IPS-11a (cell line): ENCODE results near the gene ACER2.
"Not testable (repeated sequence)": the region's sequence is repeated elsewhere in the genome, so short reads cannot be mapped to it uniquely, and the experiment has no call there.

Experiments used
- H3K4me3 ChIP-seq: one replicate; pipeline ENCODE4 v1.5.1; 2013; ENCODE audit warnings: low read depth, low read length, control low read depth

The ACER2 gene

DNA sequence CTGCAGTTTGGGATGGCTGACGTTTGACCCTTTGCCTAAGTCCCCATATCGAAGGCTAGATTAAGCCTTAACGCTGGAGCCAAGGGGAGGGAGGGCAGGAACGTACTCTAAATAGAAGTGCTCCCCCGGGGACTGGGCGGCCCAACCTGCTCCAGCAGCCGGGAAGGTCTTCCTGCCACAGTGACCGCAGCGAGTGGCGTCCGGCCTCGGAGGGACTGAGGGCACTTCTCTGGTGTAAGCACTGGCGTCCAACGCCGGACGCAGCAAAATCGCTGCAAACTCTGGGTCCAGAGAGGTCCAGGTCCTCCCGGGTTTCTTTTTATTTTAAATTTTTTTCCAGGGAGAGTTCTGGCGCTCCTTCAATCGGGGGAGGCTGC lies 505 bp upstream of the ACER2 start:
- H3K4me3 ChIP-seq: no peak overlapping the region

DNA sequence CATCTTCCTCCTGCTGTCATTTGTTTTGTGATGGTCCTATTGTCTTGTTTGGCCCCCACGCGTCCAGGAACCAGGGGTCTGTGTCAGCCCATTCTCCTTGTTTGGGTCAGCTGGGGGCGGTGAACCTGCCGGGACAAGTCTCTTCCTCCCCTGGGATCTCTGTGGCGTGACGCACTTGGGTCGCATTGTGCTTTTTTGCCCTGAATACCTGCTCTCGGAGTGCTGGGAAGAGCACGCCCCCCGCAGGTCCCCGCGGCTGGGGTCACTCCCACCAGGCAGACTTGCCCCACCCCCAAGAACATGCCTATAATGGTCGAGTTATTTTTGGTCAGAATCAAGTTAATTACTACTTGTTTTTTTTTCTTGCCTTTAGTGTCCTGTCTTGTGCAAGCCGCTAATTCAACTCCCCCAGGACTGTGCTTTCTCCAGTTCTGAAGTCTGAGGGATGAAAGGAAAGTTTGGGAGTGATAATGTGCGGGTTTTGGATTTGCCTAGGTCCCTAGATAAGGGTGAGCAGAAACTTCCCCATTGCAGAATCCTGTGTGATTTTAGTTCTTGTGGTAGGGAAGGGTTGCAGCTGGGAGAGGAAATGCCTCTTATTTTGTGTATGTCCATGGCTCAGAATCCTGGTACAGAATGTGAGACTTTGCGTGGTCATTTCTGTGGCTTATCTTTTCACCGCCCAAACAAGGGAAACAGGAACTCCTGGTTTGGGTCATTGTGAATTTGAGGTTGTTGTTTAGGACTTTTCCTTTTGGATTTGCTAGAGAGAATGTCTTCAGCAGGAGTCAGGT lies 789 bp downstream of the ACER2 start:
- H3K4me3 ChIP-seq: peak overlapping the region; percentile 79

- no peak overlapping the region for H3K4me3 ChIP-seq
Measured at GRCh38 chr9:19410195-19410503, 1.3 kb downstream of the ACER2 start.

DNA sequence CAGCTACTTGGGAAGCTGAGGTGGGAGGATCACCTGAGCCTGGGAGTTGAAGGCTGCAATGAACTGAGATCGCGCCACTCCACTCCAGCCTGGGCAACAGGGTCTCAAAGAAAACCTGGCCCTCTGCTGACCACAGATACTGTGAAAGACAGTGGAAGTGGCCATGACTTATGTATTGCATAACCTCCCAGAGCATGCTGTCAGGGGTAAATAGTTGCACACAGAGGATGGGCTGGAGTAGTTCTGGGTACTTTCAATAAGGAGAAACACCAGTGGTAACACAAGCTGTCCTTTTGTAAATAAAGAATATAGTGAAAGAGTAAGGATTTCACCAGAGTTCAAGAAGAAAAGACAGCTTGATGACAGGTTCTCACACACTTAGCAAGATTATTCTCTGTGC lies 1.8 kb downstream of the ACER2 start:
- H3K4me3 ChIP-seq: no peak overlapping the region

DNA sequence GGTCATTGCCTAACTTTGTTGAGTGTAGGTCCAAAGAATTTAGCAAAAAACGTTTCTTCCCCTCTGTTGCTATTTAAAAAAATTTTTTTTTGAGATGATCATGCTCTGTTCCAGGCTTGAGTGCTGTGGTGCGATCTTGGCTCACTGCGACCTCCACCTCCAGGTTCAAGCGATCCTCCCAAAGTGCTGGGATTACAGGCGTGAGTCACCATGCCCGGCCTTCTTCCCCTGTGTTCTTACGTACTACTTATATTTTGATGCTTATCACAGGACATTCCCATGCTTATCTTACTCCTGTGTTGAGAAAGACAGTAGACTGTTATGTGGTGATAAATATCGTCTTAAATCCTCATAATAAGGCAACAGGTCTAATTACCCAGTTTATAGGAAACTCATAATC lies 2.5 kb downstream of the ACER2 start:
- H3K4me3 ChIP-seq: no peak overlapping the region

- not testable (repeated sequence) for H3K4me3 ChIP-seq
Measured at GRCh38 chr9:19413456-19413855, 4.6 kb downstream of the ACER2 start.

- H3K4me3 ChIP-seq: no peak overlapping the region
Measured at GRCh38 chr9:19416143-19416542, 7.3 kb downstream of the ACER2 start.

DNA sequence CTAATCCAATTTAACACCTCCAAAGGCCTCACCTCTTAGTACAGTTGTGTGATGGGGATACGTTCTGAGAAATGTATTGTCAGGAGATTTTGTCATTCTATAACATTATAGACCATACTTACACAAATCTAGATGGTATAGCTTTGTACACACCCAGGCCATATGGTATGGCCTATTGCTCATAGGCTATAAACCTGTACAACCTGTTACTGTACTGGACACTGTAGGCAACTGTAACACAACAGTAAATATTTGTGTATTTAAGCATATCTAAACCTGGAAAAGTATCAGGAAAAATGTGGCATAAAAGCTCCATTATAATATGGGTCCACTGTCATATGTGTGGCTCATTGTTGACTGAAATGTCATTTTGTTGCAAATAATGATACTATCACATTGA lies 12.1 kb downstream of the ACER2 start:
- no peak overlapping the region for H3K4me3 ChIP-seq

- H3K4me3 ChIP-seq: no peak overlapping the region
Measured at GRCh38 chr9:19423163-19423562, 14.4 kb downstream of the ACER2 start.

DNA sequence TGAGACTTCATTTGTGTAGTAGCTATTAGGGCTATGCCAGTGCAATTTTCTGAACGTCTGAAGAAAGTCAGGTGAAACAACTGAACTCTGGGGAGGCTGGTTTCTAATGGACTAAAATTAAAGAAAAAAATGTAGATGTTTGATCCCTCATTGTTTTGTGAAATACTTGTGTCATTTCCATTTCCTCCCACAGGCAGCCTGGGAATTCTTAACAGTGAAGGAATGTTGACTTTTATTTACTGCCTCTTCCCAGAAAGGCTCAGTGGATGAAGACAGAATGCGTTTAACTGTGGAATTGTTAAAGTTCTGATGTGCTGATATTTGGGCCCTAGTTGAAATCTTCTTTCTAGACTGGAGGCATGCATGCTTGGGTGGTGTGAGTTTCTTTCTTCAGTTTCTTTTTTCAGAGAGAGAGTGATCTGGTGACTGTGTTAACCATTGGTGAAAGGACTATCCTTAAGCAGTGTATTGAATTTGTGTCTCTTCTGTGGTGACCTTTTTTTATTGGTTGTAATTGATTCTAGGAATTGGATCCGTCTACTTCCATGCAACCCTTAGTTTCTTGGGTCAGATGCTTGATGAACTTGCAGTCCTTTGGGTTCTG lies 15.5 kb downstream of the ACER2 start:
- no peak overlapping the region for H3K4me3 ChIP-seq

DNA sequence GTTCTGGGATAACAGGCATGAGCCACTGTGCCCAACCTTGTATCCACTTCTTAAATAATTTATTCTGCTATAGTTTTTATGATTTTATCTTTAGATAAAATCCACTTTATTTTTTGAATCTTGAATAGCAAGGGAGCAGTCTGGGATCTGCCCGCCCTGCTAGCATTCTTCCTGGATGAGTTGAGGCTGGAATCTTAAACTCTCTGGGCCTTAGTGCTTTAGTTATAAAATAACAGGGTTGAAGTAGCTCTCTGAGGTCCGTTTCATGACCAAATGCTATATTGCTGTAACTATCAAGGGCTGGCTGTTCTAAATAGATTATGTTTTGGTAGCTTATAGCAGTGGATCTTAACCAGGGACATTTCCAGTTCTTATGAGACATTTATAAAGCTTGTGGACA lies 20.8 kb downstream of the ACER2 start:
- no peak overlapping the region for H3K4me3 ChIP-seq

GRCh38 chr9:19430201-19430760 lies 21.5 kb downstream of the ACER2 start:
- no peak overlapping the region for H3K4me3 ChIP-seq

DNA sequence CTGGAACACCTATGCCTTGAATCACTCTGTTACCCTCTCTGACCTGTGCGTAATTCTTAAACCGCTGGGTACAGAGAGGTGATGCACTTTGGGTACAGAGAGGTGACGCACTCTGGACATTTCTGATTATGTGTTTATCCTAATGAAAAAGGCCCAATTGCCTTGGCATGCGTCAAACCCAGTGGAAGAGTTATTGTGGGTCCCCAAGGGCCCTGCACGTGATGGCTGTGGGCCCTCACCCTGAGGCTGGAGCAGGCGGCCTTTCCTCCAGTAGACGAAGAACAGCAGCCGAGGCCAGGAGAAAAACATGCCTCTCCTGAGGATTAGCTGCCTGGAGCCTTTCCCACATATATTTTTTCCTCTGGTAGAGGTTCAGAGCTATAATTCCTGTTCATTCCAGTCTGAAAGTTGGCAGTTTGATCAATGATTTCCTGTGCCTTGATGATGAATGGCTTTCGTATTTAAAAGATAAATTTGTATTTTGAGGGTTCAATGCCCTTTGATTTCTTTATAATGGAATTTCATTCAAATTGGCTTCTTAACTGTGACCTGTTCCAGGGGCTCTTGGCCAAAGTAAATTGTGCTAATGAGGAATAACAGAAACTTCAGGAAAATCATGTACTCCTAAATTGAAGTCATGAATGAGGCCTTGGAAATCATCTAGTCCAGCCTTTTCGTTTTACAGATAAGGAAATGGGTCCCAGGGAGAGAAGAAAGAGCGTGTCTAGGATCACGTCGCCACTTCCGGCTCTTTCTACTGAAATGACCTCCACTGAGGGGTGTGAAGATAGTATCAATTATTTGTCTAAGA lies 22.8 kb downstream of the ACER2 start:
- no peak overlapping the region for H3K4me3 ChIP-seq

GRCh38 chr9:19432473-19432872 lies 23.7 kb downstream of the ACER2 start:
- H3K4me3 ChIP-seq: no peak overlapping the region

GRCh38 chr9:19433729-19434128 lies 24.9 kb downstream of the ACER2 start:
- H3K4me3 ChIP-seq: not testable (repeated sequence)

- H3K4me3 ChIP-seq: no peak overlapping the region
Measured at GRCh38 chr9:19440376-19440775, 31.6 kb downstream of the ACER2 start.

- no peak overlapping the region for H3K4me3 ChIP-seq
Measured at GRCh38 chr9:19440823-19441580, 32.2 kb downstream of the ACER2 start.

DNA sequence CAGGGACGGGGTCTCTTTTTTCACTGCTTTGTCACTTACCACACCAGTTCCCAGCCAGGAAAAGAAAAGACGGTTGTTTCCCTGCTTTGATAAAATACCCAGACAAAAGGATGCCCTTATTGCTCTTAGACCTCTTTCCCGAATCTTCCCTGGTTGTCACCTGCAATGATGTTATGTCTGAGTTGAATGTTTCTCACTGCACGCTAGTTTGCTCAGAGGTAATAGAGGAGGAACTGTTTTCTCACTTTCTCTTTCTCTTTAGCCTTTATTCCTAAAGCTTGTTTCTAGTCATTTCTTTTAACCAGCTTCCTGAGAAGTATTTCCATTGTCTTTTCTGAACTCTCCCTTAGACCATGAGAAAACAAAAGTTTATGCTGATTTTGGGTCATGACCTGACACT lies 32.9 kb downstream of the ACER2 start:
- H3K4me3 ChIP-seq: no peak overlapping the region

GRCh38 chr9:19442240-19442639 lies 33.4 kb downstream of the ACER2 start:
- no peak overlapping the region for H3K4me3 ChIP-seq

GRCh38 chr9:19445452-19445851 lies 36.6 kb downstream of the ACER2 start:
- no peak overlapping the region for H3K4me3 ChIP-seq

GRCh38 chr9:19446361-19446861 lies 37.6 kb downstream of the ACER2 start:
- no peak overlapping the region for H3K4me3 ChIP-seq
